HG02678 (cell line): ENCODE data around the gene ZNF92.
"Not testable (repeated sequence)": the region's sequence is repeated elsewhere in the genome, so short reads cannot be mapped to it uniquely, and the experiment has no call there.

ENCODE experiments used
- ATAC-seq: cut with Tn5 transposase; IDR thresholded peaks from one replicate; pipeline ENCODE4 v1.9.1; 2021; ENCODE audit warnings: mild to moderate bottlenecking, moderate library complexity; ENCODE audit not compliant: unreplicated experiment

The ZNF92 gene

DNA sequence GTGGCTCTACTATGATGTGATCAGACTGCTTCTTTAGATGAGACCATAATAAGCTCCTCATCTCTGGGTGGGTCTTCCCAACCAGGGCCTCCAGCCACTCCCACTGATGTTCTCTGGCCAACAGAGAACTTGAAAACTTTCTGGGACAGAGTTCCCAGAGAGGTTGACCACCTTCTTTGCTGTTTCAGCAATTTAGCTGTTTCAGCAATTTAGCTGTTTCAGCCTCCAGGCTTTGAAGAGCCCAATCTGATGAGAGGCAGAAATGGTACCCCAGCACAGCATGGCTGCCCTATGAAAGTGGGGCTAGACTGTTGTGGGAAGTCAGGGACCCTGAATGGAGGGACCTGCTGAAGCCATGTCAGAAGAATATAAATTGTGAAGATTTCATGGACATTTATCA, 49.0 kb downstream of the ZNF92 start:
- no peak for ATAC-seq

- ATAC-seq = not testable (repeated sequence)
Measured at GRCh38 chr7:65423286-65423685, 49.6 kb downstream of the ZNF92 start.

DNA sequence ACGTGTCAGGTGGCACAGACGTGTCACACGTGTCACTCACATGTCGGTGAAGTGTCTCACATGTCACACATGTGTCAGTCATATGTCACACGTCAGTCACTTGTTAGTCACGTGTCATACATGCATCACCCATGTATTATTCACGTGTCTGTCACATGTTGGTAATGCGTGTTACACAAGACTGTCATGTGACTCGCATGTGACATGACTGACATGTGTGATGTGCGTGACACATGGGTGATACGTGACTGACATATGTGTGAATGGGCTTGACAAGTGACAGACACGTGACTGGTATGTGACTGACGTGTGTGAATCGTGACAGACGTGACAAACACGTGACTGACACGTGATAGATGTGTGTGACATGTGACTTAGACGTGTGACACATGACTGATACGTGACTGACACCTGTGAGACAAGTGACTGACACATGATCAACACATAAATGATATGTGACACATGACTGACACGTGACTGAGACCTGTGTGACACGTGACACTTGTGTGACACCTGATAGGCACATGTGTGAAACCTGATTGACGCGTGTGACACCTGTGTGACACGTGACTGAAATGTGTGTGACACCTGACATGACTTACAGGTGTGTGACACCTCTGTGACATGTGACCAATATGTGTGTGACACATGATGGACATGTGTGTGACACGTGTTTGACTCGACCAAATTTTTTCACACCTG, 56.1 kb downstream of the ZNF92 start:
- no peak for ATAC-seq

- ATAC-seq = no peak
Measured at GRCh38 chr7:65430344-65431186, 56.9 kb downstream of the ZNF92 start.

DNA sequence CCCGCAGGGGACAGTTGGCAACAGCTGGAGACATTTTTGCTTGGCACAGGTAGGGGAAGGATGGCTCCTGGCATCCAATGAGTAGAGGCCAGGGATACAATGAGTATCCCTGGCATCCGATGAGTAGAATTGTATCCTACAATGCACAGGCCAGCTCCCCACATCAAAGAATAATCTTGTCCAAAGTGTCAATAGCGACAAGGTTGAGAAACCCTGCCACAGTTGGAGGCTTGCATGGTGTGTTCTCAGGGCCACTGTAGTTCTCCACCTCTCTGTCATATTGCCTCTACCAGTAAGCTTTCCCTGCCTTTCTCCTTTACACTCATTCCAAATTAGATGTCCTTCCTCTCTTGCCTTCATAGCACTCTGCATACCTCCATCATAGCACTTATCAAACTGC, 60.7 kb downstream of the ZNF92 start:
- ATAC-seq = no peak

DNA sequence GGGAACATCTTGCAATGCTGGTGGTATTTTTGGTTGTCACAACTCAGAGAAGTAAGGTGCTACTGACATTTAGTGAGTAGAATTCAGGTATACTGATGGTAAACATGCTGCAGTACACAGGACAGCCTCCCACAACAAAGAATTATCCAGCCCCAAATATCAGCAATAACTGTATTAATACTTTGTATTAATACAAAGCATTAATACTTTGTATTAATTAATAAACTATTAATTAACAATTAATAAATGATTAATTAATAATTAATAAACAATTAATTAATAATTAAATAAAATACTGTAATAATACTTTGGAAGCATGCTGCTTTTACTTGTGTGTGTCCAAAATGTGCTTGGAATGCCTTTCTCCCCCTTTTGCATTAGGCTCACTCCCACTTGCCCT, 62.5 kb downstream of the ZNF92 start:
- no peak for ATAC-seq

- no peak for ATAC-seq
Measured at GRCh38 chr7:65438598-65438997, 64.9 kb downstream of the ZNF92 start.

DNA sequence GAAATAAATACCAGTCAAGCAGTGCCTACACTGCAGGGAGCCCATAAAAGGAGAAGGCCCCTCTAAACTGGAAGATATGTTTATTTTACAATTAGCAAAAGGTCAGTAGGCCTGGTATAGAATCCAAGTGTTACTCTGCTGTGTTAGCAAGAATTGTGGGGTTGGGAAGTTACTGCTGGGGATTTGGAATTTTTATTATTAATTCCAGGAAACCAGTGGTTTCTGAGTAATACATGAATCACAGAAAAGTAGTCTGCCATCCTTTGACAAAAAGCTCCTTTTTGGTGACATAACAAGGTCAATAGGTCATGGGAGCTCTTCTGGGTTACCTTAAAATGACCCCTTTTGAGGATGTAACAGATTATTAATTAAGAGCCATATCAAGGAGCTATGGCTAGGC, 67.4 kb downstream of the ZNF92 start:
- no peak for ATAC-seq

DNA sequence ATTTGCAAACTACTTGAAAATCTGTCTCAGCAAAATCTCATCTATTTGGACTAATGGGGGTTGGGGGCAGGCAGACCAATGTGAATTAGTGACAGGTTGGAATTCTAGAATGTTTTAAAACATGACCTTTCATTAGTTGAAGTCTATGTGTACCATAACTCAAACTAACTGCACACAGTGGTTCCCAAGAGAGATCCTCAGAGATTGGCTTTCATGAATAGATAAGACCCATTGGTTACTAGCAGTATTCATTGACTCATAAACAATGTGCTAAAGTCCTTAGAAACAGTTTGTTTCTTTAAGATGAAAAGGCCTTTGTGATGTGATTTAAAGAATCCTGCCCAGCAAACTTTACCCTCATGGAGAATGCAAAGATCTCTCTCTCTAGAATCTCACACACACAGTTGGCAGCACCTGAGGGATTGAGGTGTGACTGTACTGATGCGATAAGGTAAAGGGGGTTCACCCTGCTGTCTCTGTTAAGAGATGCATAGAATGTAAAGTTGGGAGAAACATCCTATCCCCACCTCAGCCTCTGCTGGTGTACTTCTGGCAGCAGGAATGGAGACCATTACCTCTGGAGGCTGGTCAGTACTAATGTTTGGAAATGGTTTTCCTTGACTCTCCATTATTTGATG, 70.7 kb downstream of the ZNF92 start:
- no peak for ATAC-seq

- ATAC-seq = no peak
Measured at GRCh38 chr7:65444899-65445823, 71.5 kb downstream of the ZNF92 start.

DNA sequence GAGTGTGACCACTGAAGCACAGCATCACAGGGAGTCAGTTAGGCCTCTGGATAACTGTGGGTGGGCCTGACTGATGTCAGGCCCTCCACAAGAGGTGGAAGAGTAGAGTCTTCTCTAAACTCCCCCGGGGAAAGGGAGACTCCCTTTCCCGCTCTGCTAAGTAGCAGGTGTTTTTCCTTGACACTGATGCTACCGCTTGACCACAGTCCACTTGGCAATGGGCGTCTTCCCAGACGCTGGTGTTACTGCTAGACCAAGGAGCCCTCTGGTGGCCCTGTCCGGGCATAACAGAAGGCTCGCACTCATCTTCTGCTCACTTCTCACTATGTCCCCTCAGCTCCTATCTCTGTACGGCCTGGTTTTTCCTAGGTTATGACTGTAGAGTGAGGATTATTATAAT, 73.4 kb downstream of the ZNF92 start:
- not testable (repeated sequence) for ATAC-seq

DNA sequence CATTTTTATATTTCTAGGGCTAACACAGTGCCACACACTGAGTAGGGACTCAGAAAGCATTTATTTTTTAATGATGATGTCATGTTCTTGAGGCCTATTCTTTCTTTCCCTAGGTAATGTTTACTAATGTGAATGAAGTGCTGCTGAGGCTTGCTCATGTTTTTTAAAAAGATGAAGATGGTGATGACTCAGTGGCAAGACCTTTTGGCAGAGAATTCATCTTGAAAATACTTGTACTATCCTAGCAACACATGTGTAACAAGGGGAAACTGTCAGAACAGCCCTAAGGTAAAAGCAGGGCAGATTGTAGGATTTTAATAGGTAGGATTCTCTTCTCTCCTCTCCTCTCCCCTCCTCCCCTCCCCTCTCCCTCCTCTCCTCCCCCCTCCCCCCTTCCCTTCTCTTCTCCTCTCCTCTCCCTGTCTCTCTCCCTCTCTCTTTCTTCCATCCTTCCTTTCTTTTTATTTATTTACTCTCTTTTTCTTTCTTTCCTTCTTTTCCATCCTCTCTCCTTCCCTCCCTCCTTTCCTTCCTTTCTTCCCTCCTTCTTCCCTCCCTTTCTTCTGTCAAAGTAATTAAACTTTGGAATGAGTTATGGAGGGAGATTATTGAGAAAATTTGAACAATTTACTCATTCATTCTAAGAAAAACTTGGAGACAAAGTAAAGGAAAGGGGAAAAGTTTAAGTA, 75.3 kb downstream of the ZNF92 start:
- ATAC-seq = no peak

DNA sequence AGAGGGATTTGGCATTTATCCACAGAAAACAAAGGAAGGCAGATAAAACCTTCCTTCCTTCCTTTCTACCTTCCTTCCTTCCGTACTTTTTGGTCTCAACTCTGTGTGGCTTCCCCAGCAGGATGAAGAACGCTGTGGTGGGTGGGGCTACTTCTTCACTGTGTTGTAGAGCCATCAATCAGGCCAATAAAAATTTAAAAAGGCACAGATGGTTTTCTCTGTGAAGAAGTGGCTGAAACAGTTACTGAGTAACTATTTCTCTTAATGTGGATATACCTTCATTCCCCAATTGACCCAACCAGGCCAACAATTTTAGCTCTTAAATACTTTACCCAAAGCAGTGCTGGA, 75.8 kb downstream of the ZNF92 start:
- ATAC-seq = no peak
